GM18498 (cell line): ENCODE results near the gene CHURC1.

Source experiments
- ATAC-seq: cut with Tn5 transposase; IDR thresholded peaks from one replicate; pipeline ENCODE4 v1.9.1; 2021; ENCODE audit warnings: mild to moderate bottlenecking, moderate library complexity; ENCODE audit not compliant: unreplicated experiment

CHURC1 gene

DNA sequence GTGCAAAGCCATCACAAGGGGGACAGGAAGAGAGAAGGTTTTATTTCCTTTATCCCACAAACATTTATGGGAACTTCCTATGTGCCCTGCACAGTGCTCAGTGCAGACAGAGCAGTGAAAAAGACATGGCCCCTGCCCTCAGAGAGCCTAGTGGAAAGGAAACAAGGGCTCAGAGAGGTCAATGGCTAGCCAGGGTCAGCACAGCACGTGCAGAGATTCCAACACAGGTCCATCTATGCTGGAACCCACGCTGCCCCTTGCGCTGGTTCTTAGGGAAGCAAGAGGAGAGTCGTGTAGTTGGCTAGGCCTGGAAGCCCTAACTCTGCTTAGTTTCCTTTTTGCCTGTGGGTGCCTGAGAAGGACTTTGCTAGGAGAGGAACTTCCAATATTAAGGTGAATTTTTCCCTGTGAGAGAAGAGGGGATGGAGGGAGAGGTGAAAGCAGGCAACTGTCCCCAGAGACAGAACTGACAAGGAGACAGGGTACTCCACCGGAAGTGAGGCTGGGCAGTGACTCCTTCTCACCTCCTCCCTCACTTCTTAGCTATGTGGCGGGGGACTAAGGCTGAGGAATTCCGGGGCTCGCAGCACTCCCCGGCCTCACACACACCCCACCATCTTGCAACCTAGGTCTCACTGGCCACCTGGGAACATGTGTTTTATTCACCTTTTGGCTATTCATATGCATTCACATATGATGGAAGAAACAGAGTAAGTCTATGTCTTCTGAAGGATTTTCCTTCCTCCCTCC, 40.4 kb downstream of the CHURC1 start:
- ATAC-seq = no peak

DNA sequence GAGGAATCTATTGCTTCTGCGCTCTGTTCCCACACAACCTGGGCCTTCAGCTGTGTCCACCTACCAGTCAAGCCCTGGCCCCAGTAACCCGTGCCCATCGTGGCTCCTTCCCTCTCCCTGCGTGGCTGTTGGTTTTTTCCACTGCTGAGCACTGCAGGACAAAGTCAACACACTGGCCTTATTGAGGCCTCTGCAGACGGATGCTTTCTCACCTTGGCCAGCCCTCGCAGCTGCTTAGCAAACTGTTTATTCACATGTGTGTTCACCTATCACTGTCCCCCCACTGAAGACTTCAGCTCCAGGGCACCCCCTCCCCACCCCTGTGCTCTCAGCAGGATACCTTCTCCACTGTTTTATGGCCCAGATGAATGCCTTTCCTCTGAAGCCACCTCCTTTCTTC, 41.0 kb downstream of the CHURC1 start:
- ATAC-seq = no peak

DNA sequence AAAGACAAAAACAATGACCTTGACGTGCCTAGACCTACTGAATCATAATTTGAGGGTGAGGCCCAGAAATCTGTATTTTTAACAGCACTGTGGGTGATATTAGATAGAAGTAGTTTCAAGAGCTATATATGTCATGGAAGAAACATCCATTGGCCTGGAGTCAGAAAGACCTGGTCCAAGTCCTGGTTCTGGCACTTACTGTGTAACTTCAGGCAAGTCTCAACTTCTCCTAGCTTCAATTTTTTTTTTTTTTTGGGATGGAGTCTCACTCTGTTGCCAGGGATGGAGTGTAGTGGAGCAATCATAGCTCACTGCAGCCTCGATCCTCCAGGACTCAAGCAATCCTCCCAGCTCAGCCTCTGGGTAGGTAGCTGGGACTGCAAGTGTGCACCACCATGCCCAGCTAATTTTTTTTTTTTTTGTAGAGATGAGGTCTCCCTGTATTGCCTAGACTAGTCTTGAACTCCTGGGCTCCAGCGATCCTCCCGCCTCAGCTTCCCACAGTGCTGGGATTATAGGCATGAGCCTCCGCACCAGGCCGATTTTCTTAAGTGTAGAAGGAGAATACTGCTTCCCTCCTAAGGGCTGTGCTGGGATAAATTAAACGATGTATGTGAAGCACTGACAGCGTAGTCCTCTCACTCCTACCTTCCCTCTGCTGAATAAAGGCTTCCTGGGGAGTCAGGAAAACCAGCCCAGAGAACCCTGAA, 42.6 kb downstream of the CHURC1 start:
- no peak for ATAC-seq

- no peak for ATAC-seq
Measured at GRCh38 chr14:64958201-64958600, 43.9 kb downstream of the CHURC1 start.

DNA sequence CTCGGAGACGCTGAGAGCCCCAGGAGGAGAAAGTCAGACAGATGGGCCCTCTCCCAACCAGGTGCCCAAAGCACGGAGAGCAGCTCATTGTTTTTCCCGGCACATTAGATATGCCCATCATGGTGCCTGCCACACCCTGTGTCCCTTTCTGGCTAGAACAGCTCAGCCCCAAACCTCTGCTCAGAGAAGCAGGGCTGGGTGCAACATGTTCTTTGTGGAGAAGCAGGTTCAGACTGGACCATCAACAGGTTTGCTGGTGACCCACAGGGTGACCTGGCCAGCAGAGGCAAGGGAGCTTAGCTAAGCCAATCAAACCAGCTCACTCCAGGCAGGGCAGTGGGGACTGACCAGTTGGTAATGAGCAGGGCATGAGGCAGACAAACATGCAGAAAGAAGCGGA, 44.5 kb downstream of the CHURC1 start:
- no peak for ATAC-seq

- ATAC-seq = no peak
Measured at GRCh38 chr14:64960762-64961276, 46.6 kb downstream of the CHURC1 start.

GRCh38 chr14:64963611-64964010, 49.4 kb downstream of the CHURC1 start:
- ATAC-seq = no peak

DNA sequence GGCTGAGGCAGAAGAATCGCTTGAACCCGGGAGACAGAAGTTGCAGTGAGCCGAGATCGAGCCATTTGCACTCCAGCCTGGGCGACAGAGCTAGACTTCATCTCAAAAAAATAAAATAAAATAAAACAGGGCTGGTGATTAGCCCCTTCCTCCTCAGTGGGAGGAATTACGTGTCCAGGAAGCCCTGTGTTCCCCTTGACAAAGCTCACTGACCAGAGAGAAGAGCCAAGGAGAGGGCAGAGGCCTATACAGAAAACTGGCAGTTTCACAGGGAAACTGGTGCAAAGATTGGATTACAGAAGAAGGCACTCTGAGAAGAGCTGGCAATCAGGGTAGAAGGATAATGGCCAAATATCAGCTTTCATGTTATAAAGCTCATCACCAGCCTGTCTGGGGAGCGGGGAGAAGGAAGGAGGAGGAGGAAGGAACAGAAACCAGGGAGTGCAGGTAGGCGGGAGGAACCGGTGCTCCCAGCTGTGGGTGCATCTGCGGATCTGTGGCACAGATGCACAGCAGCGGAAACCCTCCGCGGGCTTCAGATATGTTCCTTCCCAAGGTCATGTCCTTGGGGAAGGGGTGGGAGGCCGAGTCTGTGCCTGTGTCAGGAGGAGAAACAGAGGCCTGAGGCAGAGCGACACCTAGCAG, 51.2 kb downstream of the CHURC1 start:
- ATAC-seq = no peak

DNA sequence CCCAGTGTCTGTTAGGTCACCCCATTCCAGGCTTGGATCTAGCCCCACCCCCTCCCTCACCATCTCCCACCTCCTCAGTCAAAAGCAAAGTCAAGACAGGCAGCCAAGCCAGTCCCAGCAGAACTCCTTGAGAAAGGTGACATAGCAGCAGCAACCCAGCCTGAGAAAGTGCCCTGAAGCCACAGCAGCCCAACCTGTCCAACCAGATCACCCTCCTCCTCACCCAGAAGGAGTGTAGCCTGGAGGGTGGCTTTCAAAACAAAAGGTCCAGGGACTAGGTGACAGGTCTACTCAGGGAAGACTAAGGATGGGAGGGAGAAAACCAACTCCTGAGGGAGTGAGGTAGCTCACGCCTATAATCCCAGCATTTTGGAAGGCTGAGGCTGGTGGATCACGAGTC, 52.7 kb downstream of the CHURC1 start:
- no peak for ATAC-seq

DNA sequence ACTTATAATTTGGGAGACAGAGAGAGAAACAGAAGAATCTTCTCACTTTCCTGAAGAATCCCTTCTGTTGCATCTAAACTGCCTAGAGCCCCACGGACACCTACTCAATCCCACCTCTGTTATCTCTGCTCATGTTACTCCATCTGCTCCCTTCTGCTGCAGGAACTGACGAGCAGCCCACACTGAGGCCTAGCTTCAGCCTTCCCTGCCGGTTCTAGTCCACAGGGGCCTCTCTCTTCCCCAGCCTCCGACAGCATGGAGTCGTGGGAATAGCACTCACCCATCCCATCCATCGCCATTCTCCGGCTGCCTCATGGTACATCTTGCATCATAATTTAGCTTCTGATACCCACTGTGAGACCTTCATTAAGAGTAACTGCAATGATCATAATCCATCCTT, 53.9 kb downstream of the CHURC1 start:
- ATAC-seq = no peak

GRCh38 chr14:64968651-64969050, 54.4 kb downstream of the CHURC1 start:
- no peak for ATAC-seq

- ATAC-seq = no peak
Measured at GRCh38 chr14:64970041-64970440, 55.8 kb downstream of the CHURC1 start.

DNA sequence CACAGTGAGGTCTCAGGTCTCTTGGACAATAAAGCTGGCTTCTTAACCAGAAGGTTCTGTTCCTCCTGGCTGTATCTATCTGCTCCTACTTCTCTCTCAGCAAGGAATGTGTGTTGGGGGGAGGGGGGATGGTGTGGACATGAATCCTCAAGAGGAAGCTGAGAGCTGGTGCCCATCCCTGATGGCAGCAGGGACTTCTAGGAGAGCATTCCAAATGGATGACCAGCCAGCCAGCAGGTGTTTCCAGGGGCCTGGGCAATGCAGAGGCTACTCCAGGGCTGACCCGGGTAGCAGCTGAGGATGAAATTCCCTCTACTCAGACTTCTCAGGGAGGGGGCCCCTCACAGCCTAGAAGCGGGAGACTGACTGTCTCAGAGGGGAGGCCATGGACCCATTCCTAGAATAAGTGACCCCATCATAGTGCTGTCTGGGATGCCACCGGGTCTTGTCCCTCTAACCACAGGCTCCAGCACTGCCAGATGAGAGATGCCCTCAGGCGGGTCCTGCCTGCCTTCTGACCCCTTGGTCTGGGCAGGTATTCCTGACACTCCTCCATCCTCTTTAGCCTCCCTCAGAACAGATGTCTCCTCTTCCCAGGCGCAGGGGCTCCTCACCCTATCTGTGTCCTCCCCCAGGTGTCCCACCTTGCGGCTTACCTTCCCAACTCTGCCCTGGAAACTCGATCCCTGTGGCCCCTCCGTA, 56.7 kb downstream of the CHURC1 start:
- no peak for ATAC-seq

GRCh38 chr14:64971491-64971942, 57.3 kb downstream of the CHURC1 start:
- no peak for ATAC-seq

- peak; percentile 56 for ATAC-seq
Measured at GRCh38 chr14:64971943-64972791, 57.9 kb downstream of the CHURC1 start, which contains the start of gene RAB15. RAB15 (minus strand) TSS chr14:64972336; CDS start chr14:64972076, 260 bp downstream.

GRCh38 chr14:64973026-64973442, 58.8 kb downstream of the CHURC1 start:
- no peak for ATAC-seq

- ATAC-seq = no peak
Measured at GRCh38 chr14:64973826-64974225, 59.6 kb downstream of the CHURC1 start.

GRCh38 chr14:64974563-64974962, 60.3 kb downstream of the CHURC1 start:
- no peak for ATAC-seq

DNA sequence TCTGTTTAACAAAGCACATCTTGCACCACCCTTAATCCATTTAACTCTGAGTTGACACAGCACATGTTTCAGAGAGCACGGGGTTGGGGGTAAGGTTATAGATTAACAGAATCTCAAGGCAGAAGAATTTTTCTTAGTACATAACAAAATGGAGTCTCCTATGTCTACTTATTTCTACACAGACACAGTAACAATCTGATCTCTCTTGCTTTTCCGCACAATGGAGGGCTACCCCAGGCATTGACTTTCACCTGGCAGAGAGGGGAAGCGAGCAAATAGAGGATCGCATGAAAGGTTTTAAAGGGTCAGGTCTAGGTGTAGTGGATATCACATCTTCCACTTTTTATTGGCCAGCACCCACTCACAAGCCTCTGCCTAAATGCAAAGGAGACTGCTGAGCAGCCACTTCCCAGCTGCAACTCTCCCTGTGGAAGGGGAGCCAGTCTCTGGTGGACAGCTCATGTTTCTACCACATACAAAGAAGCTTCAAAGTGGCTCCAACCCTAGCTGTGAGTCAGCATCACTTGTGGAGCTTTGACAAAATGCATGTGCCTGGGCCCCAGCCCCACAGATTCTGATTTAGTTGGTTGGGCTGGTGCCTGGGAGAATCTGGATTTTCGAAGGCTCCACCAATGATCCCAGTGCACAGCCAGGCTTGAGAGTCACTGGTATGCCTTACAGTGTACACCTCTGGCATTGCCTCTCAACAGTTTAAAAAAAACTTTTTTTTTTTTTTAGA, 65.2 kb downstream of the CHURC1 start:
- ATAC-seq = no peak
